ENCODE data around the gene TMEM8B.

Gene TMEM8B

GRCh38 chr9:35841645-35841900, 12.5 kb downstream of the TMEM8B start:
- no peak for DNase-seq (ENCODE audit: low read depth, low spot score)

- DNase-seq (ENCODE audit: low read depth, low spot score), result no peak
Measured at GRCh38 chr9:35842020-35842745, 13.2 kb downstream of the TMEM8B start.

- no peak for DNase-seq (ENCODE audit: low read depth, low spot score)
Measured at GRCh38 chr9:35842795-35843194, 13.8 kb downstream of the TMEM8B start.

- DNase-seq (ENCODE audit: low read depth, low spot score), result peak; percentile 19
Measured at GRCh38 chr9:35844628-35845270, 15.7 kb downstream of the TMEM8B start.

- peak; percentile 16 for DNase-seq (ENCODE audit: low read depth, low spot score)
Measured at GRCh38 chr9:35845824-35846771, 17.1 kb downstream of the TMEM8B start.

- no peak for DNase-seq (ENCODE audit: low read depth, low spot score)
Measured at GRCh38 chr9:35847792-35848572, 19.0 kb downstream of the TMEM8B start.

- no peak for DNase-seq (ENCODE audit: low read depth, low spot score)
Measured at GRCh38 chr9:35852267-35852815, 23.3 kb downstream of the TMEM8B start.

GRCh38 chr9:35852876-35853865, 24.1 kb downstream of the TMEM8B start:
- DNase-seq (ENCODE audit: low read depth, low spot score), result no peak

GRCh38 chr9:35854091-35854762, 25.2 kb downstream of the TMEM8B start:
- no peak for DNase-seq (ENCODE audit: low read depth, low spot score)

- no peak for DNase-seq (ENCODE audit: low read depth, low spot score)
Measured at GRCh38 chr9:35856206-35856605, 27.2 kb downstream of the TMEM8B start.

GRCh38 chr9:35856882-35857281, 27.9 kb downstream of the TMEM8B start:
- no peak for DNase-seq (ENCODE audit: low read depth, low spot score)

- DNase-seq (ENCODE audit: low read depth, low spot score), result no peak
Measured at GRCh38 chr9:35858458-35858857, 29.4 kb downstream of the TMEM8B start.

- no peak for DNase-seq (ENCODE audit: low read depth, low spot score)
Measured at GRCh38 chr9:35859310-35859989, 30.4 kb downstream of the TMEM8B start.

- DNase-seq (ENCODE audit: low read depth, low spot score), result no peak
Measured at GRCh38 chr9:35859990-35860339, 30.9 kb downstream of the TMEM8B start.

GRCh38 chr9:35861161-35861897, 32.3 kb downstream of the TMEM8B start:
- no peak for DNase-seq (ENCODE audit: low read depth, low spot score)

GRCh38 chr9:35862328-35862727, 33.3 kb downstream of the TMEM8B start:
- DNase-seq (ENCODE audit: low read depth, low spot score), result no peak

GRCh38 chr9:35863583-35863982, 34.6 kb downstream of the TMEM8B start:
- DNase-seq (ENCODE audit: low read depth, low spot score), result no peak

- DNase-seq (ENCODE audit: low read depth, low spot score), result no peak
Measured at GRCh38 chr9:35864695-35865255, 35.7 kb downstream of the TMEM8B start.

Measured in ELF-1 (cell line).